KMS-11 (cell line): Measurements from ENCODE around the gene PLXNA2.

ENCODE experiments used
- H2AFZ ChIP-seq: fragments of 200-600 bp; sonication (generic); 2 replicates; pipeline ENCODE4 v1.6.1; 2016; ENCODE audit warnings: antibody characterized with exemption, mixed run types, low read depth
- H3K27ac ChIP-seq: fragments of 200-600 bp; sonication (generic); 2 replicates; pipeline ENCODE4 v1.6.1; 2016; ENCODE audit warnings: mild to moderate bottlenecking, mixed run types
- H3K27me3 ChIP-seq: fragments of 200-600 bp; sonication (generic); 2 replicates; pipeline ENCODE4 v1.6.1; 2017; ENCODE audit warnings: mild to moderate bottlenecking, low read depth, mixed run types, moderate library complexity; ENCODE audit not compliant: insufficient read depth
- H3K36me3 ChIP-seq: fragments of 200-600 bp; sonication (generic); 2 replicates; pipeline ENCODE4 v1.6.1; 2017; ENCODE audit warnings: mild to moderate bottlenecking, mixed run types; ENCODE audit not compliant: insufficient read depth
- H3K4me1 ChIP-seq: fragments of 200-600 bp; sonication (generic); 2 replicates; pipeline ENCODE4 v1.6.1; 2016; ENCODE audit warnings: mild to moderate bottlenecking, low read depth, mixed run types; ENCODE audit not compliant: poor library complexity, severe bottlenecking
- H3K4me2 ChIP-seq: fragments of 200-600 bp; sonication (generic); 2 replicates; pipeline ENCODE4 v1.7.0; 2016; ENCODE audit warnings: mild to moderate bottlenecking, mixed run types
- H3K4me3 ChIP-seq: fragments of 200-600 bp; sonication (generic); IDR thresholded peaks from 2 replicates; pipeline ENCODE4 v1.6.1; 2017; ENCODE audit warnings: low read depth, low read length, mixed read lengths; ENCODE audit not compliant: insufficient read depth
- H3K79me2 ChIP-seq: fragments of 200-600 bp; sonication (generic); 2 replicates; pipeline ENCODE4 v1.6.1; 2016; ENCODE audit warnings: low read depth, mixed run types; ENCODE audit not compliant: insufficient read depth
- H3K9ac ChIP-seq: fragments of 200-600 bp; sonication (generic); 2 replicates; pipeline ENCODE4 v1.6.1; 2016; ENCODE audit warnings: mild to moderate bottlenecking, mixed run types
- H4K20me1 ChIP-seq: fragments of 200-600 bp; sonication (generic); 2 replicates; pipeline ENCODE4 v1.6.1; 2016; ENCODE audit warnings: mild to moderate bottlenecking, mixed run types; ENCODE audit not compliant: insufficient read depth
- TF ChIP-seq, protein P1 (sequence below): fragments of 200-600 bp; sonication (generic); conservative IDR thresholded peaks from 2 replicates; pipeline ENCODE4 v1.6.1; 2017; ENCODE audit warnings: low read depth, mild to moderate bottlenecking, antibody characterized with exemption, low read length, moderate library complexity, mixed read lengths

PLXNA2 gene

GRCh38 chr1:208169081-208169879 is 74.9 kb downstream of the PLXNA2 start:
- TF ChIP-seq, protein P1, sequence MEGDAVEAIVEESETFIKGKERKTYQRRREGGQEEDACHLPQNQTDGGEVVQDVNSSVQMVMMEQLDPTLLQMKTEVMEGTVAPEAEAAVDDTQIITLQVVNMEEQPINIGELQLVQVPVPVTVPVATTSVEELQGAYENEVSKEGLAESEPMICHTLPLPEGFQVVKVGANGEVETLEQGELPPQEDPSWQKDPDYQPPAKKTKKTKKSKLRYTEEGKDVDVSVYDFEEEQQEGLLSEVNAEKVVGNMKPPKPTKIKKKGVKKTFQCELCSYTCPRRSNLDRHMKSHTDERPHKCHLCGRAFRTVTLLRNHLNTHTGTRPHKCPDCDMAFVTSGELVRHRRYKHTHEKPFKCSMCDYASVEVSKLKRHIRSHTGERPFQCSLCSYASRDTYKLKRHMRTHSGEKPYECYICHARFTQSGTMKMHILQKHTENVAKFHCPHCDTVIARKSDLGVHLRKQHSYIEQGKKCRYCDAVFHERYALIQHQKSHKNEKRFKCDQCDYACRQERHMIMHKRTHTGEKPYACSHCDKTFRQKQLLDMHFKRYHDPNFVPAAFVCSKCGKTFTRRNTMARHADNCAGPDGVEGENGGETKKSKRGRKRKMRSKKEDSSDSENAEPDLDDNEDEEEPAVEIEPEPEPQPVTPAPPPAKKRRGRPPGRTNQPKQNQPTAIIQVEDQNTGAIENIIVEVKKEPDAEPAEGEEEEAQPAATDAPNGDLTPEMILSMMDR = no peak
- Histone ChIP-seq H2AFZ (no peak overlapping the region), H3K4me2 (no peak overlapping the region), H3K4me3 (no peak overlapping the region), H3K36me3 (no peaks in the 10 kb centered on the region), H3K27me3 (no peaks in the 10 kb centered on the region), H4K20me1 (no peaks in the 10 kb centered on the region), H3K79me2 (no peaks in the 10 kb centered on the region), H3K27ac (no peak overlapping the region), H3K9ac (no peak overlapping the region), H3K4me1 (no peaks in the 10 kb centered on the region)

- Histone ChIP-seq H4K20me1 (no peaks in the 10 kb centered on the region), H3K79me2 (no peaks in the 10 kb centered on the region), H3K27ac (no peak overlapping the region), H2AFZ (no peak overlapping the region), H3K9ac (no peak overlapping the region), H3K4me3 (no peak overlapping the region), H3K27me3 (no peaks in the 10 kb centered on the region), H3K4me2 (no peak overlapping the region), H3K4me1 (no peaks in the 10 kb centered on the region), H3K36me3 (no peaks in the 10 kb centered on the region)
- TF ChIP-seq, protein P1 = no peak
Measured at GRCh38 chr1:208167261-208167869, 76.8 kb downstream of the PLXNA2 start.

DNA sequence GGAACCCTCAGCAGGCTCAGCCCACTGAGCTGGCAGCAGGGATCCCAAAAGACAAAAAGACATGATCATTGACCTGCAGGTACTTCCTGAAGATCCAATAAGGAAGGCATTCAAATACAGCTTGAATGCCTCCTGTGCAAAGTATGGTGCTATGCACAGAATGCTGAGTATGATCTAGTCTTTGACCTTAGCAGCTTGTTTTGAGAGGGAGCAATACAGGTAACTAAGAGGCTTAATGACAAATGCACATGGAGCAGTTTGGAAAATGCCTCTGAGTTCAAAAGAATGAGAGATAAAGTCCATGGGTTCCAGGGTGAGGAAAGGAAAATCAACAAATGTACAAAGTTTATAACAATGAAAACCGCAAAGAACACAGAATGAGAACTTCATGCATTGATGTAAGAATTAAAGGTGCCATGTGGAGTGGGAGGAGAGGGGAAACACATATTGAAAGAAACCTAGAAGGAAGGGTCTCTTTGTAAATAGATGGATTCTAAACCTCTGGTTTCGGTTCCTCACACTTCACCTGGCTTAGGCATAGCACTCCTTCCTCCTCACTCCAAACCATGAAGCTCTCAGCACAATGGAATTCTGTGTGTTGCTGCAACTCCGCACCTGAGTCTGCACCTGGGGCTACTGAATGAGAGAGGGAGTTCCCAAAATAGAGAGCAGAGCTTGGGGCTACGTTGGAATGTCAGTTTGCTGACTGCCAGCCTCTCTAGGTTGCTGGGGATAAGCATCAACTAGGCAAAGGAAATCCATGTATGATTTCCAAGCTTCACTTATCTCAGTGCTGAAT is 77.6 kb downstream of the PLXNA2 start:
- Histone ChIP-seq H3K79me2 (no peaks in the 10 kb centered on the region), H3K4me2 (no peak overlapping the region), H2AFZ (no peak overlapping the region), H3K36me3 (no peaks in the 10 kb centered on the region), H3K27me3 (no peaks in the 10 kb centered on the region), H3K4me1 (no peaks in the 10 kb centered on the region), H3K4me3 (no peak overlapping the region), H3K27ac (no peak overlapping the region), H3K9ac (no peak overlapping the region), H4K20me1 (no peaks in the 10 kb centered on the region)
- TF ChIP-seq, protein P1 = no peak

DNA sequence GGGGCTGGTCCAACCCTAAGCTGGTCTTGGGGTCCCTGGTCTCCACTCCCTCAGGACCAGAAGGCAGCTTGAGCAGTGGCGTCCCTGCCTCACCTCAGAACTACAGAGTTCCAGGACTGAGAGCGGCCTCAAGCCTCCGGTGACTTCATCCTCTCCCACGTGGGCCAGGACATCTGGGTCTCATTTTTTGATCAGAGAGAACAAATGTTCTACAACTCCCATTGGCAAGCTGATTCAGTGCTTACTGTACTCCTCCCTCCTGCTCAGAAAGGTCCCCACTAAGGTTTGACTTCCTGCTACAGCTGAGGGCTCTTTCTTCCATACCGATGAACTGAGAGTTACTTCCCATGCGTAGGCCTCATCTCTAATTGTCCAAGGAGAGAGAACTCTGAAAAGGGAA is 78.5 kb downstream of the PLXNA2 start:
- no peak overlapping the region for H3K27ac ChIP-seq
- no peaks in the 10 kb centered on the region for H4K20me1 ChIP-seq
- H2AFZ ChIP-seq = no peak overlapping the region
- no peak overlapping the region for H3K4me3 ChIP-seq
- H3K79me2 ChIP-seq = no peaks in the 10 kb centered on the region
- no peak overlapping the region for H3K4me2 ChIP-seq
- H3K4me1 ChIP-seq = no peaks in the 10 kb centered on the region
- H3K9ac ChIP-seq = no peak overlapping the region
- no peaks in the 10 kb centered on the region for H3K27me3 ChIP-seq
- TF ChIP-seq, protein P1 = no peak
- no peaks in the 10 kb centered on the region for H3K36me3 ChIP-seq
